ENCODE data around the gene MEIS2.

The MEIS2 gene

GRCh38 chr15:37017031-37017625 lies 83.2 kb downstream of the MEIS2 start:
- Histone ChIP-seq H3K27ac (ENCODE audit: low read depth, low read length) (peak overlapping the region; percentile 51), H3K36me3 (ENCODE audit: control insufficient read depth, insufficient read depth, low read length) (no peaks in the 10 kb centered on the region), H3K9ac (ENCODE audit: low read length) (no peak overlapping the region), H3K4me3 (ENCODE audit: low read length) (no peak overlapping the region), H3K27me3 (ENCODE audit: control insufficient read depth, insufficient read depth, low read length) (no peaks in the 10 kb centered on the region), H3K4me1 (ENCODE audit: control insufficient read depth, insufficient read depth, low read length) (peaks cover 30% of the 10 kb centered on the region)

DNA sequence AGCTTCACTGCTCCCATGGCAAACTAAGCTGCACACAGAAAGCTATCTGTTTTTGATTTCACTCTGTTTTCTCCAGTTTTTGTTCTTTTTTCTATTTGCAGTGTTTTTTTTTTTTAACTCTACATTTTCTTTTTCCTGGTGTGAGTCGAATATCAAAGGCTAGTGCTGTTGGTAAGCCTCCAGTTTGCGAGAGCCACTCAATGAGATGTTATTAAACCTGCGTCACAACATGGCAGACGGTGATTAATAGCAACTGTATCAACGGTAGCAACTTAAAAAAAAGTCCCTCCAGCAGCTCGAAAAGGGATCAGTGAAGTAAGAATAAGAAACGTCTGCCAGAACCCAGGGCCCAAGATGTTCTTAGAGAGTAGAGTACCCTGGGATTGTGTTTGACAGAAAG lies 84.1 kb downstream of the MEIS2 start:
- Histone ChIP-seq H3K4me1 (ENCODE audit: control insufficient read depth, insufficient read depth, low read length) (peaks cover 30% of the 10 kb centered on the region), H3K9ac (ENCODE audit: low read length) (no peak overlapping the region), H3K27me3 (ENCODE audit: control insufficient read depth, insufficient read depth, low read length) (no peaks in the 10 kb centered on the region), H3K4me3 (ENCODE audit: low read length) (no peak overlapping the region), H3K36me3 (ENCODE audit: control insufficient read depth, insufficient read depth, low read length) (no peaks in the 10 kb centered on the region), H3K27ac (ENCODE audit: low read depth, low read length) (peak overlapping the region; percentile 51)

- Histone ChIP-seq H3K9ac (ENCODE audit: low read length) (no peak overlapping the region), H3K36me3 (ENCODE audit: control insufficient read depth, insufficient read depth, low read length) (no peaks in the 10 kb centered on the region), H3K4me3 (ENCODE audit: low read length) (no peak overlapping the region), H3K27me3 (ENCODE audit: control insufficient read depth, insufficient read depth, low read length) (no peaks in the 10 kb centered on the region), H3K4me1 (ENCODE audit: control insufficient read depth, insufficient read depth, low read length) (peaks cover 29% of the 10 kb centered on the region), H3K27ac (ENCODE audit: low read depth, low read length) (peak overlapping the region; percentile 51)
Observed at GRCh38 chr15:37015451-37015850, 84.9 kb downstream of the MEIS2 start.

DNA sequence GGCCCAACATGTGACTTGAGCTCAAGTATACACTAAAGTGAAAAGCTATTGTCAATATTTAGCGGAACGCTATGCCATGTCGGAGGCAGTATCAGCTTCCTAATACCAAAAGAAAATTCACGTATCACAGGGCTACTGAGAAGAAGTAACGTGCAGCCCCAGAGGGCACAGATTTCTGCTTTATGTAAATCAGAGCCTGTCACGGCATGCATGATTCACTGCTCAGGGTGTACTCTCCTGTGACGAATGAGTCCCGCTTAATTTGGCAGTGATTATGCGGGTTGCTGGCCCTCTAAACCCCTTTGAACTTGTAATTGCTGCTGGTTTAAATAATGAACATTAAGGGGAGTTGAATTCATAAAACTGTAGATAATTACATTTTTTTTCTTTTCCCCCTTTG lies 85.3 kb downstream of the MEIS2 start:
- H3K9ac ChIP-seq (ENCODE audit: low read length) = no peak overlapping the region
- H3K4me3 ChIP-seq (ENCODE audit: low read length) = no peak overlapping the region
- no peaks in the 10 kb centered on the region for H3K27me3 ChIP-seq (ENCODE audit: control insufficient read depth, insufficient read depth, low read length)
- no peaks in the 10 kb centered on the region for H3K36me3 ChIP-seq (ENCODE audit: control insufficient read depth, insufficient read depth, low read length)
- peaks cover 25% of the 10 kb centered on the region for H3K4me1 ChIP-seq (ENCODE audit: control insufficient read depth, insufficient read depth, low read length)
- H3K27ac ChIP-seq (ENCODE audit: low read depth, low read length) = peak overlapping the region; percentile 51

DNA sequence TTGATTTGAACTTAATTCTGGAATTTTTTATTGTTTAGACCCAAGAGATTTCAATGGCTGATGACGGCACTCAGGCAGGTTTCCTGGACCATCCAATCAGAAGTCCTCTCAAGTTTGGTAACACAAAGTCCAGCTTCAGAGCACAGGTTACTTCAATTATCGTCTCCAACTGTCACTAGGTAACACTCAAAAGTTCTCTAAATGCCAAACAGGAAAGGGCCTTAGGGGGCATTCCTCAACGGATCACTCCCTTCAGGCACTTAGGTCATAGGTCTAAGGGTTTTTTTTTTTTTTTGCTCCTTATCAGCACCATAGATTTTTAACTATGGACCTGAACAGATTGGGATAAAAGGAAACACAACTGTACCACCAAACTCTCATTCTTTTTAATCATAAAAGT lies 85.8 kb downstream of the MEIS2 start:
- H3K9ac ChIP-seq (ENCODE audit: low read length) = no peak overlapping the region
- peak overlapping the region; percentile 41 for H3K27ac ChIP-seq (ENCODE audit: low read depth, low read length)
- H3K4me3 ChIP-seq (ENCODE audit: low read length) = no peak overlapping the region
- H3K36me3 ChIP-seq (ENCODE audit: control insufficient read depth, insufficient read depth, low read length) = no peaks in the 10 kb centered on the region
- H3K27me3 ChIP-seq (ENCODE audit: control insufficient read depth, insufficient read depth, low read length) = no peaks in the 10 kb centered on the region
- H3K4me1 ChIP-seq (ENCODE audit: control insufficient read depth, insufficient read depth, low read length) = peaks cover 20% of the 10 kb centered on the region

DNA sequence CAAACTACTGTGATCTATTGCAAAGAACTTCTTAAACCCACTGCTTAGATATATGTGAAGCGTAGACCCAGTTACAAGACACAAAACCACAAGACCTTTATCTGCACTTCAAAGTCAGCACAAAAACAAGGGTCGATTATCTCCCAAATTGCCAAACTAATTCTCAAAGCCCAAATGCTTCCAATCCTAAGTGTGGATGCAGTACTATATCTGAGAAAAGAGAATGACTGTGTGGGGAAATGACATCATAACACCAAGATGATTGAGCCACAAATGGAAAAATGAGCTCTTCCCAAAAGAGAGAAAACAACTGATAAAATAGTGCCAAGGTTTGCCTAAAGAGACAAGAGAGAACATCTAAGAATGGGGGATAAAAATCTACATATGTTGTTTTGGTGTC lies 86.2 kb downstream of the MEIS2 start:
- Histone ChIP-seq H3K36me3 (ENCODE audit: control insufficient read depth, insufficient read depth, low read length) (no peaks in the 10 kb centered on the region), H3K4me1 (ENCODE audit: control insufficient read depth, insufficient read depth, low read length) (peaks cover 16% of the 10 kb centered on the region), H3K4me3 (ENCODE audit: low read length) (no peak overlapping the region), H3K27me3 (ENCODE audit: control insufficient read depth, insufficient read depth, low read length) (no peaks in the 10 kb centered on the region), H3K9ac (ENCODE audit: low read length) (no peak overlapping the region), H3K27ac (ENCODE audit: low read depth, low read length) (peak overlapping the region; percentile 41)

DNA sequence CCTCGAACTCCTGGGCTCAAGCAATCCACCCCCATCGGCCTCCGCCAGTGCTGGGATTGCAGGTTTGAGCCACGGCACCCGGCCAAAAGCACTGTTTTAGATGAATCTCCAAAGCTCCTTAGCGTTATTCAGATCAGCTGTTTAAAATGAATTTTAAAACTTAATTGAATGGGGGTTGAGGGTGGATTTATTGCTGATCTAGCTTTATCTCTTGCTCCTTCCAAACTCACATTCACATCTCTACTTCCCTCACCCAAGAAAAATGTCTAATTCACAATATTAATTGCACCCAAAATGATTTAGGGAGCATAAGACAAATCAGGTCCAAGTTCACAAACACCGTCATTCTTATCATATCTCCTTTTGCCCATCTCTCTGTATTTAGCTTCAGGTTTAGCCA lies 89.8 kb downstream of the MEIS2 start:
- Histone ChIP-seq H3K27me3 (ENCODE audit: control insufficient read depth, insufficient read depth, low read length) (no peaks in the 10 kb centered on the region), H3K9ac (ENCODE audit: low read length) (no peak overlapping the region), H3K36me3 (ENCODE audit: control insufficient read depth, insufficient read depth, low read length) (no peaks in the 10 kb centered on the region), H3K4me1 (ENCODE audit: control insufficient read depth, insufficient read depth, low read length) (peaks cover 8% of the 10 kb centered on the region), H3K4me3 (ENCODE audit: low read length) (no peak overlapping the region), H3K27ac (ENCODE audit: low read depth, low read length) (no peak overlapping the region)

GRCh38 chr15:37009288-37009687 lies 91.1 kb downstream of the MEIS2 start:
- Histone ChIP-seq H3K4me3 (ENCODE audit: low read length) (no peak overlapping the region), H3K9ac (ENCODE audit: low read length) (no peak overlapping the region), H3K27ac (ENCODE audit: low read depth, low read length) (no peak overlapping the region), H3K36me3 (ENCODE audit: control insufficient read depth, insufficient read depth, low read length) (no peaks in the 10 kb centered on the region), H3K27me3 (ENCODE audit: control insufficient read depth, insufficient read depth, low read length) (no peaks in the 10 kb centered on the region), H3K4me1 (ENCODE audit: control insufficient read depth, insufficient read depth, low read length) (no peaks in the 10 kb centered on the region)

DNA sequence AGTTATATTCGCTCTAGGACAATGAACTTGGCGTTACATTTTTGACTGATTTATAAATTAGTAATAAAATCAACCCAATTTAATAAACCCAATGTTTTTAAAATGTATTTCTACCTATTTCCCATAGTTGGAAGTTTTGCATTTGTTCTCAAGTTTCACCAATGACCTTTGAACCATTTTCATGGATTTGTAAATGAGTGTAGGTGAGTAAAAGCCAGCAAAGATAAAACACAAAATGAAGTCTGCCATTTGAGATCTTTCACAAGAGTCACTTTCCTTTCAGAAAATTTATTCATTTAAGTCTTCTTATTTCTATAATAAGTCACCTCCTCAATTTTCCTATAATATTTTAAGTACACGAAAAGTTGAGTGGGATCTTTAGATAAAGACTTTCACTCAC lies 92.1 kb downstream of the MEIS2 start:
- no peaks in the 10 kb centered on the region for H3K27me3 ChIP-seq (ENCODE audit: control insufficient read depth, insufficient read depth, low read length)
- H3K4me1 ChIP-seq (ENCODE audit: control insufficient read depth, insufficient read depth, low read length) = no peaks in the 10 kb centered on the region
- H3K36me3 ChIP-seq (ENCODE audit: control insufficient read depth, insufficient read depth, low read length) = no peaks in the 10 kb centered on the region
- no peak overlapping the region for H3K27ac ChIP-seq (ENCODE audit: low read depth, low read length)
- H3K4me3 ChIP-seq (ENCODE audit: low read length) = no peak overlapping the region
- no peak overlapping the region for H3K9ac ChIP-seq (ENCODE audit: low read length)

DNA sequence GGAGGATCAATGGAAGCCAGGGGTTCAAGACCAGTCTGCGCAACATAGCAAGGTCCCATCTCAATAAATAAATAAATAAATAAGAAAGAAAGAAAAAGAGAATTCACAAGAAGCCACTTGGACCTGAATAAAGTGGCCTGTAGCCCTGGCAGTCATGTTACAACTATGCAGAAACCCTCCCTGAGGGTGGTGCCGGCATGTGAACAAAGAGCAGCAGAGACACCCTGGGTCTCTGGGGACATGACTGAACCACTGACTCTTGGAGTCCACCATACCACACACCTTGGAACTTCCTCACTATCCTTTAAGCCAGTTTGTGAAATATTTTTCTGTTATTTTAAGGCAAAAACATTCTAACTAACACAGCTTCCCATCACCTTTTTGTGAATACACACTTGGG lies 93.0 kb downstream of the MEIS2 start:
- Histone ChIP-seq H3K4me3 (ENCODE audit: low read length) (no peak overlapping the region), H3K36me3 (ENCODE audit: control insufficient read depth, insufficient read depth, low read length) (no peaks in the 10 kb centered on the region), H3K4me1 (ENCODE audit: control insufficient read depth, insufficient read depth, low read length) (no peaks in the 10 kb centered on the region), H3K27ac (ENCODE audit: low read depth, low read length) (no peak overlapping the region), H3K9ac (ENCODE audit: low read length) (no peak overlapping the region), H3K27me3 (ENCODE audit: control insufficient read depth, insufficient read depth, low read length) (no peaks in the 10 kb centered on the region)

DNA sequence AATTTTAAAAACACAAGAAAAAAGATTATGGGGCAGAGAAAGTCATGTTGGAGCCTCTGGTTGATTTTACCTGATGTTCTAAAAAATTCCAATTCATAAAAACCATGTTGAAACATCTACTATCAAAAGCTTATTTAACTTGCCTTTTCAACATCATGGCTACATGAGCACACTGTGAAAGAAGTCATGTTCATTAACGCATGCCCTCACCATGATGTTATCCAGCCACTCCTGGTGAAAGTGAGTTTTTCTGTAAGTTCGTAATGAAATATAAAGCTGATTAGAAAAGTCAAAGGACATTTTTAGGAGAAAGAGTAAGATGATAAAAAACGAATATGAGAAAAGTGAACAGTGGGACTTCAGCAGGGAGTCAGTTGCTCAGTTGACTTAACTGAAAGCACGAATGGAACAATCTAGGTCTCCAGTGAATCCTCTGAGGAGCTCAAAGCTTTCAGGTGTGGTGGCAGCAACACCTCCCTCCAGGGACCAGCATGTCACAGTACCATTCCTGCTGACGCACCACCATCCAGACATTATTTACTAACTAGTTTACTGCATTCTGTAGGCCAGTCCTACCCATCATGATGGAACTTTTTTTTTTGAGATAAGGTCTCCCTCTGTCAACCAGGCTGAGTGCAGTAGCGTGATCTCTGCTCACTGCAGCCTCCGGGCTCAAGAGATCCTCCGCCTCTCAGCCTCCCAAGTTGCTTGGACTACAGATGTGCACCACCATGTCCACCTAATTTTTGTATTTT lies 95.2 kb downstream of the MEIS2 start:
- H3K4me1 ChIP-seq (ENCODE audit: control insufficient read depth, insufficient read depth, low read length) = no peaks in the 10 kb centered on the region
- no peak overlapping the region for H3K9ac ChIP-seq (ENCODE audit: low read length)
- no peaks in the 10 kb centered on the region for H3K36me3 ChIP-seq (ENCODE audit: control insufficient read depth, insufficient read depth, low read length)
- H3K27ac ChIP-seq (ENCODE audit: low read depth, low read length) = no peak overlapping the region
- no peaks in the 10 kb centered on the region for H3K27me3 ChIP-seq (ENCODE audit: control insufficient read depth, insufficient read depth, low read length)
- no peak overlapping the region for H3K4me3 ChIP-seq (ENCODE audit: low read length)

- H3K4me3 ChIP-seq (ENCODE audit: low read length) = no peak overlapping the region
- no peaks in the 10 kb centered on the region for H3K36me3 ChIP-seq (ENCODE audit: control insufficient read depth, insufficient read depth, low read length)
- no peak overlapping the region for H3K27ac ChIP-seq (ENCODE audit: low read depth, low read length)
- no peaks in the 10 kb centered on the region for H3K4me1 ChIP-seq (ENCODE audit: control insufficient read depth, insufficient read depth, low read length)
- no peaks in the 10 kb centered on the region for H3K27me3 ChIP-seq (ENCODE audit: control insufficient read depth, insufficient read depth, low read length)
- no peak overlapping the region for H3K9ac ChIP-seq (ENCODE audit: low read length)
Observed at GRCh38 chr15:37004373-37004869, 95.9 kb downstream of the MEIS2 start.
